Measurements from ENCODE around the gene ETNPPL.

ETNPPL gene

DNA sequence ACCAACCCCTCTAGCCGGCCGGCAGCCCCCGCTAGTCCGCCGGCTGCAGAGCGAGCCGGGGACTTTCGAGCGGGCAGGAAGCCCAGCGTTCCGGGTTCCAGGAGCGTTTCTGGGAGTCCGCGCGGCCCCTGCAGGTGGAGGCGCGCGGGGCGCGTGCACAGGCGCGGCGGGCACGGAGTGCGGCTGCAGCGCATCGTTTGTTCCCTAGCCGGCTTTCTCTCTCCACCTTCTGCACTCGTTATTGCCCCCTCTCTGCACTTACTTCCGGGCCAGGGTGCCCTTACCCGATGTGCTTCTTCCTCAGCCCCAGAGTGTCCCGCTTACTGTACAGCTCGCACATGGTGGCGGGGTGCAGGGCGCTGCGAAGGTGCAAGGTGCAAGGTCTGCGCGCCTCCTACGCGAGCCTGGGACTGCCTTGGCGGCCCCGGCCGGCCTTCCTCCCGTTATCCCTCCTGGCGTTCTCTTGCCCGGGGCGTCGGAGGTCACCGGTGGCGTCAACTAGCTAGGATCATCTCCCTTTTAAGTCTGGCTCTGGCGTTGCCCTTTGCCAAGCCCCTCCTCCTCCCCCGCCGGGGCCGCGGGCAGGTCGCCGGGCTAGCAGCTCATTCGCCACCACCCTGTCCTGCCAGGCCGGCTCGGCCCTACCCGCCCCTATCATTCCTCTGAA is at the start of gene ETNPPL:
Gene ETNPPL (minus strand): TSS at position 495 of the 667 bp plus-strand sequence. CDS start 155 bp downstream, at position 340.
- DNase-seq = no peak

DNA sequence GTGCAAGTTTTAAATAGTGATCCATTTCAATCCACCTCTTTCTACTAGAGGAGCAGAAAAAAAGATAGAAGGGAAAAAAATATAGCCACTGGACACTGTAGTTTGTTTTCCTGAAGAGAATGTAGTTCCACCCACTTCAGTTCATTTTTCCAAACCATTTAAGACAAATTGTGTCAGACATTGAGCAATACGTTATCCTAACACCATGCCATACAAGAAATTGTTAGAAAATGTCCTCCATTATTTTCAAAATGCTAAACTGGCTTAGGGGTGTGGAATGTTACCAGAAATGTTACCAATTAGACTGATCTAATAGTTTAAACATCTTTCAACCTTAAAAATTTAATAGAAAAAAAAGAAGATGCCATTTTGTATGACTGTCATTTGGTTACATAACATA is 48.6 kb upstream of the ETNPPL start:
- no peak for DNase-seq

DNA sequence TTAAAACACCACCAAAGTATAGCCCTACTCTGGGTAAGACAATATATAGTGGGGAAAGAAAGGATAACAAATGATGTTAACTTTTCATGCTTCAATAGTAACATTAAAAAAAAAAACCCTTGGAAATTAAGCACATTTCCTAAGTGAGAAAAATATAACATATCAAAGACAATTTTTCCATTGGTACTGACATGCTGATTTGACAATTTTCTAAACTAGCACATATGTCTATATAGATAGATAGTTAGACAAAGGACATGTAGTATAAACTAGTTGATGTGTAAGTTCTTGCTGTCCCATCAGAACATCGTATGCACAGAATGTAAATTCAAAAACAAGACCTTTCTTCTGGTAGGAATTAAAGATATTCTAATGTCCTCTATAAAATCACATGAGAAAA is 47.2 kb upstream of the ETNPPL start:
- no peak for DNase-seq

DNA sequence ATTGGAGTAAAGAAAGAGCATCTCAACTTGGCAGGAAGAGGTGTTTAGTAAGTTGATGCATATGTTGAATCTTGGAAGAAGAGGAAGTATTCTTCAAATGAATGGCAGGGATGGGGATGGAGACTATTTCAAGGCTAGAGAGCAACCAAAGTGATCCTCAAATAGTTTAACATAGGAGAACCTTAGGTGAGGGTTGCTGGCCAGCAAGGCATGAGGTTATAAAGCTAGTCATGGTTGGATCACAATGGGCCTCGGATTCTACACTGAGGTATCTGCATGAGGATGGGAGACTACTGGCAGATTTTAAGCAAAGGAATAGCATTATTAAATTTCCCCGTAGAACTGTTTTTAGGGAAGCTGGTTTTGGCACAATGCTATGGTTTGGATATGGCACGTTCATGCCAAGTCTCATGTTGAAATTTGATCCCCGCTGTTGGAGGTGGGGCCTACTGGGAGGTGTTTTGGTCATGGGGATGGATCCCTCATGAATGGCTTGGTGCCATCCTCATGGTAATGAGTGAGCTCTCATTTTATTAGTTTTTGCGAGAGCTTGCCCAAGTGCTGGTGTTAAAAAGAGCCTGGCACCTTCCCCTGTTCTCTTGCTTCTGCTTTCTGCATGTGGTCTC is 41.9 kb upstream of the ETNPPL start:
- DNase-seq = no peak

DNA sequence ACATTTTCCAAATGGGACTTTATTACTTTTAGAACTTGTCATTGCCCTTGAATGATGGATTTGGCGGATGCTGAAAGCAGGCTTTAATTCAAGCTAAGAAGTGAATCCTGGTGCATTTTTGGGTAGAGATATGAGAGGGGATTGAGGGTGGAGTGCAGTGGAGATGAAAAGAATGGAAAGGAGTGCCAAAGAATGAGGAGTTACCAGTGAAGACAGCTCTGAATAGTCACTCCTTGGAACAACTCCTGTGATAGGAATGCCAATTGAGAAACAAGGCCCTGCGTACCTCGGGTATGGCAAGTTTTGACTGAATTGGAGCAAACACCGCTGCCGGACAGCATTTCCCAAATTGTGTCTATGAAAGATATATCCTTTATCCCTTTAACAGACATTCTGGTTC is 36.5 kb upstream of the ETNPPL start:
- no peak for DNase-seq

DNA sequence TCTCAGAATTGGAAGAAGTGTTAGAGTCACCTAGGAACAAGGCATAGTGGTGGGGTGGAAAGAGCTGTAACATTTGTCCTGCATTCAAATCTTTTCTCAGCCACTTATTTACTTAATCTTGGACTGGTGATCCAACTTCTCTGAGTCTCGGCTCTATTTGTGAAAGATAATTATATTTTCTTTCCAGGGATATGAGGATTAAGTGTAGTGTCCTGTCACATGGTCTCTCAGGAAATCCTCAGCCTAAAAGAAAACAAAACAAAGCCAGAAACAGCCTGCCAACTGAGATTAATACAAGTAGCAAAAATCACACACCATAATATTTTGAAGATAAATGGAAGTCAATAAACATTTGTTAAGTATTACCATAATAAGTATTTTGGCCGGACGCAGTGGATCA is 33.3 kb upstream of the ETNPPL start:
- no peak for DNase-seq

DNA sequence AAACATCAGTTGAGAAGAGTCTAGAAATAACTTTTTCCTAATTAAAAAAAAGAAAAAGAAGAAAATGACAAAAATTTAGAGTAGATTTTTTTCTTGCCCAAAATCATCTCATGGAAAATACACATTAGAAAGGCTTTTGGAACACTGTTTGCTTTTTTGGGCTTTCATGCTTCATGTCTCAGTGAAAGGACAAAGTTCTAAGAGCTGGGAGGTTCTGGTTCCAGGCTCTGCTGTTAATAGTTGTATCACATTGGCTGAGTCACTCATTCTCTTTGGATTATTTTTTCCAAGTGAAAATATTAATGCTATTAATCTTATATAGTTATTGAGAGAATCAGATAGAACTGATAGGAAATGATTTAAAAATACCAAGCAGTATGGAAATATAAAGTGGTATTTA is 32.9 kb upstream of the ETNPPL start:
- no peak for DNase-seq

DNA sequence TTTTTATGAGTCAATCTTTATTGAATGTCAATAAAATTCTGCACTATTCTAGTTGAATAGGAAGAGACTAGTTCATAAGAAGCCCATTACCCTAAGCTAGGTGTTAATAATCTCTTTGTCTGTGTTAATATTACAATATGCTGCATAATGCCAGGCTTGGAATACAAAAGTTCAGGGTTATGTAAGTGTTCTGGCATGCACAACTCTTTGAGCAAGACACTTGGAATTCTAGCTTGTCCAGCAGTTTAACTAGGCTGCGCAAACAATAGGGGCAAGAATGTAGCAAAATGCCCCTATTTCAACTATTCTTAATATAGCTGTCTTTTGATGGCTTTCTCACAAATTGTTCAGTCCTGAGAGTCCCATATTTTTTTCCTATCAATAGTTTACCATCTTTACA is 31.3 kb upstream of the ETNPPL start:
- no peak for DNase-seq

DNA sequence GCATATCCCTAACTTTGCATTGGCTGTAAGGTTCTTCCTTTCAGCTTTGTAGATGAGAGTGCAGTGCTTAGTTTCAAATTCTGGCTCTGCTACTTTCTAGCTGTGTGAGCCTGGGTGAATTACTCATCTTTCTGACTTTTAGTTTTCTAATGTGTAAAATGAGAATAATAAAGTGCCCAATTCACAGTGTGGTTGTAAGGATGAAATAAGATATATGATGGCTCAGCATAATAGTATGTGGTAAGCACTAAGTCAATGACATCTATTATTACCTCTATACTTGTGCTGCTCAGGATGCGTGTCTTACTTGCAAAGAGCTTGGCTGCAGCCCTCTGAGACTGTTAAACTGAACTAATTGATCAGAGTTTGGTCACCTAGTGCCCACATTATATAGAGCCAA is 30.6 kb upstream of the ETNPPL start:
- no peak for DNase-seq

DNA sequence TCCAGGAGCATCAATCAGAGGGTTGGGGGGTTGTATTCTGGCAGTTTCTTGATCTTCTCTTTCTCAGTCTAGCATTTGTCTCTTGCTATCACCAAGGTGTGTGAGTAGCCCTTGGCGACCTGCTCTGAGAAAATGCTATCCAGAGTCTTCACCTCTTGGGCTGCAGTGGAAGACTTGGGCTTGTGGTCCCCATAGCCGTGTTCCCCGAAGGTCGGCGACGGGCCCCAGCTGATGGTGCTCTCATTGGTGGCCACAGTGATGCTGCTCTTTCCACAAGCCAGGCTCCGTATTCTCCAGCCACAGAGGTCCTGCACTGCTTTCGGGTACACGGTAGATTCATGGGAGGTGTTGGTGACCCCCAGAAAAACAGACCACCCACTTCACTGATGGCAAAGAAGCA is 25.9 kb upstream of the ETNPPL start:
- DNase-seq = no peak

DNA sequence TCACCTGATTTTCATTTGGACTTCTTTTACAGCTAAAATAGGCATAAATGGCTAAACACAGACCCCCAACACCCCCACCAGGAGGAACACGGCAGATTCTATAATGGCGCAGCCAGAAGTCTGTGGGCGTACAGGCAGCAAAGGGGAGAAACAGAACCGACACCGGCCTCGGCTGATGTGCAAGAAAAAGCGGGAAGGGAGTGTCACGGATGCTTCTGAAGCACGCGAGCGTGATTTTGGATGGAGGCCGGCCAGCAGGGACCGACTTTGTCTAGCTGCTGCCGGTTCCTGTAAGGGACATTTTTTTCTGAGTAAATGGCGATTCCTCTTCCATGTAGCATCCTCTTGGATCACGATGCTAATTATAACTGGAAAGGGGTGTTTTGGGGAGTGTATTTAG is 24.9 kb upstream of the ETNPPL start:
- DNase-seq = no peak

DNA sequence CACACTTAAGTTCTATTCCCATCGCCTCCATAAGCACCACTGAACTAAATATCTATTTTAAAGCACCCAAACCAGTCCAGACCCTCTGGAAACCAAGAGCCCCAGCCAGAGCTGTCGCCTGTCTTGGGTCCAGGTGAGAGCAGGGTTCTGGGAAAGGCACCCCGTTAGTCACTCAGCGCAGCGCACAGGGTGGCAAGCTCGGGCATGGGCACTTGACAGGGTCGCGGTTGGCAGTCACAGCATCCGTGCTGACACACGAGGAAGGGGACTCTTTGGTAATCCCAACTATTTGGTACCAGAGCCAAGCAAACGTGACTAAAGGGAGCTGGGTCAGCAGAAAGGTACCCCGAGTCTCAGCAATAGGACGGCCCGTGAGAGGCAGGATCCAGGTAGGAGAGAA is 24.3 kb upstream of the ETNPPL start:
- DNase-seq = no peak

DNA sequence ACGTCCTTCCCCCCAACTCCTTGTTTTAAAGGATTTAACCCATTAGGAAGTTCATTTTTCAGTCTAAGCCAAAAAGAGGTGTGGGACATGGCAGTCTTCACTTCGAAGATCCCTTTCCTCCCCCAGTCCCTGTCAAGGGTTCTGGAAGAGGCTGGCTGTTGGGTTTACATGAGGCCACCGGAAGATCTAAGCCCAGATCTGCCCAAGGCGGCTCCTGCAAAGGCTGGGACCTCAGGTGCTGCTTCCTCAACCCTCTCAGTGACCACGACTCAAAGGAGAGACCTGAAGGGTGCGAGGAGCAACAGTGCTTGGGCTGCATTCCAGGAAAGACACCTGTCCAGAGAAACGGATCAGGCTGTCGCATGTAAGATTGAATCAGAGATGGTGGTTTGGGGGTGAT is 23.5 kb upstream of the ETNPPL start:
- DNase-seq = no peak

DNA sequence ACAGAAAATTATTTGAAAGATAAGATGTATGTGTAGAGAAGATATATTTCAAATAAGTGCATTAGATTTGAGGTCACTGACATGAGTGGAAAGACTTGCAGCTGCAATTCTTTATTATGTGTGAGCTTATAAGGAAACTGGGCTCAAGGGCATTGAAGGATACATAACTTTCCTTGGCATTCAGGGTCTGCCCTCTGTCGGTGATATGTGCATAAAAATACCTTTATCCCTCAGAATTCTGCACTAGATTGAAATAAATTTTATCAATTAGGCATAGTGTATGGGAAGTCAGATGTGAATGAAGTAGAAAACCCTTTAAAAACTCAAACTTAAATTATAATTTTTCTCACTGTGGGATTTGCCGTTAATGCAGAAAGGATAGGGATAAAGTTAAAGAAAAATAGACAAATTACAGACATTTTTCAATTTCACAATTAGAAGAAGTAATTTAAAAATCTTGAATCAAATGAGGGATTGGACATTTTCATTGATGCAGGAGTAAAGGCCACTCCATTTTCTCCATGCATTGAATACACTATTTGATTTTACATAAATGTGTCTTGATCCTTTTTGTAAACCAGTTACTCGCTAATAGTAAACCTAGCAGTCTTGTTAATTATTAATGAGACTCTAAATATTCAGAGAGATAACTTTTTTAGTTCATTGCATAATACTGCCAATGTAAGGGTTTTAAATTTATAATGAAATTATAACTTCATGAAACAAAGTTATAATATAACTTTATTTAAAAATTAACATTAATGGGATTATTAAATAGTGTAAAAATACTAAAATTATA is 21.0 kb upstream of the ETNPPL start:
- no peak for DNase-seq

DNA sequence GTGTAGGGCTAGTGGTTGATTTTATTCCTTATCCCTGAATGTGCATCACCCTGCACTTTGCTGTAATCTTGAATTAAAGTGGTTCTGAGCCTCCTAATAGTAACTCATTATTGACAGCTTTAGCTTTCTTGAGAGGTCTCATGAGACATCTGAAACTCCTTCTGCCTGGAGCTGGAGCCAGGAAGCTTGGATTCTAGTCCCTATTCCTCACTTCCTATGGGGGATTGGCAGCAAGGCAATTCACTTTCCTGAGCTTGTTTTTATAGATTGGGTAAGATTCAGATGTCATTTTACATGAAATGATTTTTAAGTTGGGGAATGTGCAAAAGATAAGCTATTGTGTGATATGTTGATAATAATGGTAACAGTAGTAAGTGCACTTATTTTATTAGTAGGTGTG is 17.1 kb upstream of the ETNPPL start:
- DNase-seq = no peak

DNA sequence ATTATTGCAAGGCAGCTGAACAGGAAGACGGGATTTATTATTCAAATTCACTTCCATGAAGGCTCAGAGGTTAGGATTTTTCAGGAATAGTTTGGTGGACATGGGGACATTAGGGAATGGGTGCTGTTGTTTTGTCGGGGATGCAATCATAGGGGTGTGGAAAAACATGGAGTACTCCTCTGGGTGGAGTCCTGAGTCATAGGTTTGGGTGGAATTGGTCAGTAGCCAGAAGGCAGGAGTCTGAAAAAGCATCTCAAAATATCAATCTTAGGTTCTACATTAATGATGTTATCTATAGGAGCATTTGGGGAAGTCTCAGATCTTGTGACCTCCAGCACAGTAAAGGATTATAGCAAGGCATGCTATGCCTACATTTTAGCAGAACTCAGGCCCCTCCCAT is 14.5 kb upstream of the ETNPPL start:
- DNase-seq = no peak

DNA sequence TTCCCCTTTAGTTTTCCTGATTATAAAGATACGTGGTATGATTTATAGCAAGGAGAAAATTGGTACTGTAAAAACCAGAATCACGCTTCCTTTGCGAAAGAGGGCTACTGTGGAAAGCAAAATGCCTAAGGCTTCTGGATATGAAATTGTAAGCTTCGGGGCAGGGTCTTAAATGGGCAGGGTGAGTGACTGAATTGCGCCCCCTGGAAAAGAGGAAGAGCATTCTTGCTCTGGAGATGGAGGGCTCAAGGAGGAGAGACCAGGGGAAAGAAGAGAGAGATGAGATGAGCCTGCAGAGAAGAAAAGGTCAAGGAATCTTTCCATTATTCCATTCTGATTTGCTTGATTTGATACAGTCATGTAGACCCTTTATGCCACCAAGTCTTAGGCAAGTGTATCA is 13.1 kb upstream of the ETNPPL start:
- no peak for DNase-seq

DNA sequence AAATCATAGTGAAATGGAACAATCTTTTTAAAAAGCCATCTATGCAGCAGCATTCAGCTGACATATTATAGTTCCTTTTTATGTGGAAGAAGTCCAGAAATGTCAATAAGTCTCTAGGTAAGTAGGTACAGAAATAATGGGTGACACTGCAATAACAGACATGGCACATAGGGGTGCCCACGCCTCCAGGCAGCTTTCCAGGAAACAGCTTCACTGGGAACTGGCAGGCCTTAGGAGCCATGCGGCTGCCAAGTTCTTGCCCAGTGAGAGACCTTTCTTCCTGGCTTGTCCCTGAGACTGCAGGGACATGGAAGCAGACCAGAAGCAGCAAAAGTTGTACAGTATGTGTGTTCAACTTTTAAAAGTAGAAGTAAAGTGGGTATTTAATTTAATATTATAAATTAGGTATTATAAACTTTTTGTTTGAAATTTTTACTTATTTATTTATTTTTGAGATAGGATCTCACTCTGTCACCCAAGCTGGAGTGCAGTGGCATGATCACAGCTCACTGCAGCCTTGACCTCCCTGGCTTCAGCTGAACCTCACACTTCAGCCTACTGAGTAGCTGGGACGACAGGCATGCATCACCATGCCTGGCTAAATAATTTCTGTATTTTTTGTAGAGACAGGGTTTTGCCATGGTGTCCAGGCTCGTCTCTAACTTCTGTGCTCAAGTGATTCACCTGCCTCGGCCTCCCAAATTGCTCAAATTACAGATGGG is 12.1 kb upstream of the ETNPPL start:
- DNase-seq = no peak

DNA sequence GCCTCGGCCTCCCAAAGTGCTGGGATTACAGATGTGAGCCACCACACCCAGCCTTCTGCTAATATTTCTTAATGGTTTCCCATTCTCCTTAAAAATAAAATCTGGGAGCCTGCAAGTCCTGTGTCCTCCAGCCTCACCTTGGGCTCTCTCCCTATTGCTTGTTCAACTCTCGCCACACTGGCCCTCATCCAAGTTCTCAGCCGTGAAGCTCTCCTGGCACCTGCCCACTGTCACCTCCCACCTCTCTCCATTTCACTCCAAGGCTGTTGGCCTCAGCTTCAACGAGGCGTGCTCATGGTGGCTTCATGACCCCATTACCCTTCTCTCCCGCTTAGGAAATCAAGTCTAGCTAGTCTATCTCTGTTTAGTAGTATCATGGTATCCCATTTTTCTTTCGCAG is 9.5 kb upstream of the ETNPPL start:
- DNase-seq = no peak

DNA sequence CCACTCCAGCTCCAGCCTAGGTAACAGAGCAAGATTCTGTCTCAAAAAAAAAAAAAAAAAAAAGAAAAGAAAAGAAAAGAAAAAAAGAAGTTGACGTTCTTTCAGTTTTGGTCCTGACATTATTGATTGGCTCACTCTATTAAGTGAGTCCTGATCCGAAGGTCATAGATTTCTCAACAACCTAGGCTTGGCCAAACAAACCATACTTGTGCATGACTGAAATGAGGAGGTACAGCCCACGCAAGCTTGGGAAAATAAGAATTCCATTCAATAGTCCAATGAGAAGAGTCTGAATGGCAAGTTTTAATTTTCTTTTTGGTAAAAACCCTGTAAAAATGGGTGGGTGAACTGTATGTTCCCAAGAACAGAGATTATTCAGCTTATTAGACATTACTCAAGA is 3.2 kb upstream of the ETNPPL start:
- DNase-seq = no peak

DNA sequence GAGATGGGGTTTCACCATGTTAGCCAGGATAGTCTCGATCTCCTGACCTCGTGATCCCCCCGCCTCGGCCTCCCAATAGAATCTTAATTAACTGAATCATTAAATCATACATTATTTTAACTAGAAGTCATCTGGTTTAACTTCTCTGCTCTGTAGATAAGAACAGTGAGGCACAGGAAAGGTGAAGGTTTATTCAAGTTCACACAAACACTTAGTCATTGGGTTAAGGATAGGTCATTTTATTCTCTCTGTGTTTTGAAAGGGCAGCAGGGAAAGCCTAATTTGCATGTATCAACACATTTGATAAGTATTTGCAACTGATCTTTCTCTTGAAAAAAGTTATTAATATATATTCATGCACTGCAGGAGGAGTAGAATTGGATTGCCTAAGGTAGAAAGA is 1.1 kb upstream of the ETNPPL start:
- DNase-seq = no peak

DNA sequence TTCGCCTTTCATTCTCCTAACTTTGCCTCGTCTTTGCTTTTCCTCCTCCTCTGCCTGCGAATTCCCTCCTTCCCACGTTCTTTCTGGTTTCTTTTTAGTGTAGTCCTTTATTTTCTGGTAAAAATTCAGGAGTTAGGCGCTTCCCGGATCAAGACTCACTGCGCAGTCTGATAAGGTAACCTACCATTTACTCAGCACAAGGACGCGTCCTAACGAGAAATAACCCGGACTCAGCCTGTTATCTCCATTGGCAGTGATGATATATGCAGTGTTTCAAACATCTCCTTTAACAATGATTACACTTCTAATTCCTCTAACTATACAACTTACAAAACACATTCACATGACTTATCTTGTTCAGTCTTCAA is 357 bp upstream of the ETNPPL start:
- no peak for DNase-seq

DNA sequence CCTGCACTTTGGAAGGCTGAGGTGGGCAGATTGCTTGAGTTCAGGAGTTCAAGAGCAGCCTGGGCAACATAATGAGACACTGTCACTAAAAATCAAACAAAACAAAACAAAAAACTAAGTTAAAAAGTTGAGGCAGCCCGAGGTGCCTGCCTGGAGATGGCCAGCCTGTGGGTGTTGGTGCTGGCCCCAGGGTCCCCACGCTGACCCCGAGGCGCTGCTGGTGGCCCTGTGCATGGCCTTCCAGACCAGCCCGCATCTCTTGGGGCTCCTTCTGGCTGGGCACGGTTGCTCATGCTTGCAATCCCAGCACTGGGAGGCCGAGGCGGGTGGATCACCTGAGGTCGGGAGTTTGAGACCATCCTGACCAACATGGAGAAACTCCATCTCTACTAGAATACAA is 4.4 kb downstream of the ETNPPL start:
- no peak for DNase-seq

DNA sequence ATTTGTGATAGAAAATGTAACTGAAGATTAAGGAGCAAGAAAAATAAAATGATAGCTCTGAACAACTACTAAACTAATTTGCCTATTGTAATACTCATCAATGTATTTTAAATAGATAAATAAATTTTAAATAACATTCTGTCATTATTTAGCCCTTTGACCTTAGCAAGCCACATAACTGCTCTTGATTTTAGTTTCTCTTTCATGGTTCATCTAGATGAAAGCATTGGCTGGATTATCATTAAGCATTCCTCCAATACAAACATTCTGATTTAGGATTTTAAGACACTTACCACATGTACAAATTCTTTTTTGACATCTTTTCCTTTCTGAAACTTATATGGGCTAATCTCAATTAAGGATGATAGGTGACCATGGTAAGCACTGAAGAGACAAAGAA is 8.5 kb downstream of the ETNPPL start:
- DNase-seq = no peak

All from AML-193 (cell line).